ENCODE results near the gene HMGN1.
"Not testable (repeated sequence)": the region's sequence is repeated elsewhere in the genome, so short reads cannot be mapped to it uniquely, and the experiment has no call there.

HMGN1 gene

GRCh38 chr21:39375446-39375845 lies 26.6 kb upstream of the HMGN1 start:
- TF ChIP-seq CTCF (conservative IDR thresholded peaks at IDR 0.05; ENCODE audit: low read length) (no peak), EZH2phosphoT487 (IDR thresholded peaks at IDR 0.05; ENCODE audit: borderline replicate concordance) (no peak)
- Histone ChIP-seq H3K4me2 (ENCODE audit: low read depth, low read length, poor library complexity, severe bottlenecking) (no peak overlapping the region), H3K9ac (ENCODE audit: low read depth, low read length, poor library complexity, severe bottlenecking) (no peak overlapping the region), H3F3A (ENCODE audit: low read depth) (no peaks in the 10 kb centered on the region), H3K27me3 (ENCODE audit: insufficient read depth, low read length, poor library complexity, severe bottlenecking) (no peaks in the 10 kb centered on the region), H3K36me3 (ENCODE audit: insufficient read depth, low read length) (no peaks in the 10 kb centered on the region), H3K4me3 (ENCODE audit: low read length, poor library complexity, severe bottlenecking) (no peak overlapping the region), H3K79me2 (ENCODE audit: insufficient read depth, low read length) (peaks cover 2% of the 10 kb centered on the region; the same call in 1 of the 2 replicates), H4K20me1 (ENCODE audit: insufficient read depth, low read length, poor library complexity, severe bottlenecking) (no peaks in the 10 kb centered on the region), H3K9me3 (ENCODE audit: insufficient read depth, low read depth, low read length) (no peaks in the 10 kb centered on the region), H3K4me1 (ENCODE audit: insufficient read depth, low read length, poor library complexity, severe bottlenecking) (peaks cover 4% of the 10 kb centered on the region), H3K9me2 (replicated peaks; ENCODE audit: low read depth, low read length) (no peaks in the 10 kb centered on the region), H2AFZ (ENCODE audit: low read length) (no peak overlapping the region)

- Histone ChIP-seq H2AFZ (ENCODE audit: low read length) (peak overlapping the region; percentile 96), H3K4me1 (ENCODE audit: insufficient read depth, low read length, poor library complexity, severe bottlenecking) (no peaks in the 10 kb centered on the region), H3K79me2 (ENCODE audit: insufficient read depth, low read length) (no peaks in the 10 kb centered on the region), H3K9me3 (ENCODE audit: insufficient read depth, low read depth, low read length) (no peaks in the 10 kb centered on the region), H3K27me3 (ENCODE audit: insufficient read depth, low read length, poor library complexity, severe bottlenecking) (no peaks in the 10 kb centered on the region), H3F3A (ENCODE audit: low read depth) (no peaks in the 10 kb centered on the region), H3K4me3 (ENCODE audit: low read length, poor library complexity, severe bottlenecking) (no peak overlapping the region), H3K9ac (ENCODE audit: low read depth, low read length, poor library complexity, severe bottlenecking) (no peak overlapping the region), H3K4me2 (ENCODE audit: low read depth, low read length, poor library complexity, severe bottlenecking) (peak overlapping the region; percentile 59), H3K36me3 (ENCODE audit: insufficient read depth, low read length) (no peaks in the 10 kb centered on the region), H3K9me2 (replicated peaks; ENCODE audit: low read depth, low read length) (no peaks in the 10 kb centered on the region), H4K20me1 (ENCODE audit: insufficient read depth, low read length, poor library complexity, severe bottlenecking) (no peaks in the 10 kb centered on the region)
- TF ChIP-seq CTCF (conservative IDR thresholded peaks at IDR 0.05; ENCODE audit: low read length) (no peak), EZH2phosphoT487 (IDR thresholded peaks at IDR 0.05; ENCODE audit: borderline replicate concordance) (no peak)
These were observed 25.2 kb upstream of the HMGN1 start for GRCh38 chr21:39374046-39374445.

GRCh38 chr21:39373634-39374033 lies 24.7 kb upstream of the HMGN1 start:
- Histone ChIP-seq H3K9ac (ENCODE audit: low read depth, low read length, poor library complexity, severe bottlenecking) (no peak overlapping the region), H3K4me2 (ENCODE audit: low read depth, low read length, poor library complexity, severe bottlenecking) (peak overlapping the region; percentile 59)

GRCh38 chr21:39369896-39370288 lies 21.0 kb upstream of the HMGN1 start:
- H4K20me1 ChIP-seq (ENCODE audit: insufficient read depth, low read length, poor library complexity, severe bottlenecking); H3K9me2 ChIP-seq (replicated peaks; ENCODE audit: low read depth, low read length); H3K4me3 ChIP-seq (ENCODE audit: low read length, poor library complexity, severe bottlenecking); H2AFZ ChIP-seq (ENCODE audit: low read length); H3K79me2 ChIP-seq (ENCODE audit: insufficient read depth, low read length); H3K36me3 ChIP-seq (ENCODE audit: insufficient read depth, low read length); H3K9me3 ChIP-seq (ENCODE audit: insufficient read depth, low read depth, low read length); H3K9ac ChIP-seq (ENCODE audit: low read depth, low read length, poor library complexity, severe bottlenecking); H3K4me1 ChIP-seq (ENCODE audit: insufficient read depth, low read length, poor library complexity, severe bottlenecking); H3F3A ChIP-seq (ENCODE audit: low read depth); H3K4me2 ChIP-seq (ENCODE audit: low read depth, low read length, poor library complexity, severe bottlenecking); H3K27me3 ChIP-seq (ENCODE audit: insufficient read depth, low read length, poor library complexity, severe bottlenecking): not testable (repeated sequence)

More at GRCh38 chr21:39373634-39374033, 24.7 kb upstream of the HMGN1 start:
- Histone ChIP-seq H3K27me3 (ENCODE audit: insufficient read depth, low read length, poor library complexity, severe bottlenecking) (no peaks in the 10 kb centered on the region), H3K9me3 (ENCODE audit: insufficient read depth, low read depth, low read length) (no peaks in the 10 kb centered on the region), H3K36me3 (ENCODE audit: insufficient read depth, low read length) (no peaks in the 10 kb centered on the region), H3K4me3 (ENCODE audit: low read length, poor library complexity, severe bottlenecking) (no peak overlapping the region), H3K4me1 (ENCODE audit: insufficient read depth, low read length, poor library complexity, severe bottlenecking) (no peaks in the 10 kb centered on the region), H2AFZ (ENCODE audit: low read length) (peak overlapping the region; percentile 96), H3F3A (ENCODE audit: low read depth) (no peaks in the 10 kb centered on the region), H3K9me2 (replicated peaks; ENCODE audit: low read depth, low read length) (no peaks in the 10 kb centered on the region), H4K20me1 (ENCODE audit: insufficient read depth, low read length, poor library complexity, severe bottlenecking) (no peaks in the 10 kb centered on the region), H3K79me2 (ENCODE audit: insufficient read depth, low read length) (no peaks in the 10 kb centered on the region)
- no peak for TF ChIP-seq EZH2phosphoT487 (IDR thresholded peaks at IDR 0.05; ENCODE audit: borderline replicate concordance)
- TF ChIP-seq CTCF (conservative IDR thresholded peaks at IDR 0.05; ENCODE audit: low read length) = peak; percentile 55

Data from Loucy (cell line).